ENCODE measurements around the gene HABP4.

Gene HABP4

GRCh38 chr9:96430377-96430776 lies 19.6 kb upstream of the HABP4 start:
- FAIRE-seq (no peak), DNase-seq (ENCODE audit: insufficient read length, low spot score) (no peak)
- TF ChIP-seq SPI1 (IDR thresholded peaks at IDR 0.05; ENCODE audit: low read depth, low read length), result no peak
- TF ChIP-seq POLR2A (IDR thresholded peaks at IDR 0.05; ENCODE audit: low read depth, low read length), result no peak
- TF ChIP-seq POLR2AphosphoS5 (IDR thresholded peaks at IDR 0.05; ENCODE audit: low read depth, low read length), result no peak
- no peak for TF ChIP-seq PAX5 (IDR thresholded peaks at IDR 0.05; ENCODE audit: insufficient read depth, low read length, severe bottlenecking)
- no peak for TF ChIP-seq POU2F2 (IDR thresholded peaks at IDR 0.05; ENCODE audit: low read depth, low read length)
- no peak for TF ChIP-seq TAF1 (IDR thresholded peaks at IDR 0.05; ENCODE audit: low read depth, low read length)

GRCh38 chr9:96435345-96435744 lies 14.6 kb upstream of the HABP4 start:
- FAIRE-seq (no peak), DNase-seq (ENCODE audit: insufficient read length, low spot score) (no peak)
- TF ChIP-seq SPI1 (IDR thresholded peaks at IDR 0.05; ENCODE audit: low read depth, low read length), result no peak
- TF ChIP-seq POU2F2 (IDR thresholded peaks at IDR 0.05; ENCODE audit: low read depth, low read length), result no peak
- no peak for TF ChIP-seq POLR2A (IDR thresholded peaks at IDR 0.05; ENCODE audit: low read depth, low read length)
- no peak for TF ChIP-seq POLR2AphosphoS5 (IDR thresholded peaks at IDR 0.05; ENCODE audit: low read depth, low read length)
- no peak for TF ChIP-seq PAX5 (IDR thresholded peaks at IDR 0.05; ENCODE audit: insufficient read depth, low read length, severe bottlenecking)

- FAIRE-seq (no peak), DNase-seq (ENCODE audit: insufficient read length, low spot score) (no peak)
- TF ChIP-seq POU2F2 (IDR thresholded peaks at IDR 0.05; ENCODE audit: low read depth, low read length), result no peak
- TF ChIP-seq PAX5 (IDR thresholded peaks at IDR 0.05; ENCODE audit: insufficient read depth, low read length, severe bottlenecking), result no peak
- no peak for TF ChIP-seq POLR2A (IDR thresholded peaks at IDR 0.05; ENCODE audit: low read depth, low read length)
- no peak for TF ChIP-seq TAF1 (IDR thresholded peaks at IDR 0.05; ENCODE audit: low read depth, low read length)
- no peak for TF ChIP-seq POLR2AphosphoS5 (IDR thresholded peaks at IDR 0.05; ENCODE audit: low read depth, low read length)
- TF ChIP-seq SPI1 (IDR thresholded peaks at IDR 0.05; ENCODE audit: low read depth, low read length), result no peak
These were observed 13.9 kb upstream of the HABP4 start for GRCh38 chr9:96436063-96436455.

GRCh38 chr9:96436456-96437126 lies 13.4 kb upstream of the HABP4 start:
- FAIRE-seq (no peak), DNase-seq (ENCODE audit: insufficient read length, low spot score) (no peak)
- no peak for TF ChIP-seq PAX5 (IDR thresholded peaks at IDR 0.05; ENCODE audit: insufficient read depth, low read length, severe bottlenecking)
- TF ChIP-seq TAF1 (IDR thresholded peaks at IDR 0.05; ENCODE audit: low read depth, low read length), result no peak
- TF ChIP-seq SPI1 (IDR thresholded peaks at IDR 0.05; ENCODE audit: low read depth, low read length), result no peak
- TF ChIP-seq POLR2A (IDR thresholded peaks at IDR 0.05; ENCODE audit: low read depth, low read length), result no peak
- TF ChIP-seq POLR2AphosphoS5 (IDR thresholded peaks at IDR 0.05; ENCODE audit: low read depth, low read length), result no peak
- TF ChIP-seq POU2F2 (IDR thresholded peaks at IDR 0.05; ENCODE audit: low read depth, low read length), result no peak

- TF ChIP-seq POLR2AphosphoS5 (IDR thresholded peaks at IDR 0.05; ENCODE audit: low read depth, low read length), result no peak
- TF ChIP-seq TAF1 (IDR thresholded peaks at IDR 0.05; ENCODE audit: low read depth, low read length), result no peak
- no peak for TF ChIP-seq SPI1 (IDR thresholded peaks at IDR 0.05; ENCODE audit: low read depth, low read length)
- no peak for TF ChIP-seq POLR2A (IDR thresholded peaks at IDR 0.05; ENCODE audit: low read depth, low read length)
- no peak for TF ChIP-seq POU2F2 (IDR thresholded peaks at IDR 0.05; ENCODE audit: low read depth, low read length)
- TF ChIP-seq PAX5 (IDR thresholded peaks at IDR 0.05; ENCODE audit: insufficient read depth, low read length, severe bottlenecking), result no peak
- no peak for FAIRE-seq
These were observed 12.5 kb upstream of the HABP4 start for GRCh38 chr9:96437454-96437853.

GRCh38 chr9:96440671-96441199 lies 9.2 kb upstream of the HABP4 start:
- FAIRE-seq (no peak), DNase-seq (ENCODE audit: insufficient read length, low spot score) (no peak)
- no peak for TF ChIP-seq SPI1 (IDR thresholded peaks at IDR 0.05; ENCODE audit: low read depth, low read length)
- no peak for TF ChIP-seq POLR2A (IDR thresholded peaks at IDR 0.05; ENCODE audit: low read depth, low read length)
- no peak for TF ChIP-seq POU2F2 (IDR thresholded peaks at IDR 0.05; ENCODE audit: low read depth, low read length)
- no peak for TF ChIP-seq PAX5 (IDR thresholded peaks at IDR 0.05; ENCODE audit: insufficient read depth, low read length, severe bottlenecking)
- no peak for TF ChIP-seq TAF1 (IDR thresholded peaks at IDR 0.05; ENCODE audit: low read depth, low read length)
- no peak for TF ChIP-seq POLR2AphosphoS5 (IDR thresholded peaks at IDR 0.05; ENCODE audit: low read depth, low read length)

More at GRCh38 chr9:96437454-96437853, 12.5 kb upstream of the HABP4 start:
- DNase-seq (ENCODE audit: insufficient read length, low spot score), result no peak

GRCh38 chr9:96441798-96442445 lies 8.0 kb upstream of the HABP4 start:
- FAIRE-seq, result no peak
- TF ChIP-seq POLR2AphosphoS5 (IDR thresholded peaks at IDR 0.05; ENCODE audit: low read depth, low read length) (no peak), POLR2A (IDR thresholded peaks at IDR 0.05; ENCODE audit: low read depth, low read length) (no peak)
- no peak for DNase-seq (ENCODE audit: insufficient read length, low spot score)

- DNase-seq (ENCODE audit: insufficient read length, low spot score), result no peak
- TF ChIP-seq PAX5 (IDR thresholded peaks at IDR 0.05; ENCODE audit: insufficient read depth, low read length, severe bottlenecking) (no peak), POLR2AphosphoS5 (IDR thresholded peaks at IDR 0.05; ENCODE audit: low read depth, low read length) (no peak), SPI1 (IDR thresholded peaks at IDR 0.05; ENCODE audit: low read depth, low read length) (no peak), POU2F2 (IDR thresholded peaks at IDR 0.05; ENCODE audit: low read depth, low read length) (no peak), TAF1 (IDR thresholded peaks at IDR 0.05; ENCODE audit: low read depth, low read length) (no peak), POLR2A (IDR thresholded peaks at IDR 0.05; ENCODE audit: low read depth, low read length) (no peak)
- no peak for FAIRE-seq
These were observed 7.5 kb upstream of the HABP4 start for GRCh38 chr9:96442491-96442890.

- no peak for TF ChIP-seq POLR2AphosphoS5 (IDR thresholded peaks at IDR 0.05; ENCODE audit: low read depth, low read length)
- TF ChIP-seq POU2F2 (IDR thresholded peaks at IDR 0.05; ENCODE audit: low read depth, low read length), result no peak
- FAIRE-seq (no peak), DNase-seq (ENCODE audit: insufficient read length, low spot score) (no peak)
These were observed 2.6 kb upstream of the HABP4 start for GRCh38 chr9:96447406-96447805.
